Fibroblast of skin of back (primary cell): ENCODE measurements around the gene SREBF2.

Experiments
- DNase-seq: peaks from one replicate; pipeline ENCODE4 v3.0.0-alpha.2; 2013

Gene SREBF2

GRCh38 chr22:41880653-41881052 is 47.7 kb downstream of the SREBF2 start:
- no peak for DNase-seq

DNA sequence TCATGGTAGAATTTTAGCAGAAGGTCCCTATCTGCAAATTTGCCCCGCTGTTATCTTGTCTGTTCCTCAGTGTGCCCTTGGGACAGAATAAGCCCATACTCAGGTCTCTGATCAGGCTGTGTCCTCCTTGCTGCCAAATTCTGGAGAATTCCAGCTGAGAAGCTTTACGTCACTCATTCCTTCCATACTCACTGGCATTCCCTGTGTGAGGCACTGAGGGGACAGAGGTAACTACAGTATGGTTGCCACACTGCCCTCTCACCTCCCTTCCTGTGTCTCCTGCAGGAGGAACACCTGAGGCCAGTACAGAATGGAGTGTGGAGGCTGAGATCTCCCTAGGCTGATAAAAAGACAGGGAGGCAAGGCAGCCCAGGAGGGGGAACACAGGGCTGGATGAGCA is 50.5 kb downstream of the SREBF2 start:
- no peak for DNase-seq

GRCh38 chr22:41885116-41885515 is 52.2 kb downstream of the SREBF2 start:
- DNase-seq = no peak

- no peak for DNase-seq
These were observed 52.6 kb downstream of the SREBF2 start for GRCh38 chr22:41885516-41885915.

- DNase-seq = no peak
These were observed 55.8 kb downstream of the SREBF2 start for GRCh38 chr22:41888627-41889200.

DNA sequence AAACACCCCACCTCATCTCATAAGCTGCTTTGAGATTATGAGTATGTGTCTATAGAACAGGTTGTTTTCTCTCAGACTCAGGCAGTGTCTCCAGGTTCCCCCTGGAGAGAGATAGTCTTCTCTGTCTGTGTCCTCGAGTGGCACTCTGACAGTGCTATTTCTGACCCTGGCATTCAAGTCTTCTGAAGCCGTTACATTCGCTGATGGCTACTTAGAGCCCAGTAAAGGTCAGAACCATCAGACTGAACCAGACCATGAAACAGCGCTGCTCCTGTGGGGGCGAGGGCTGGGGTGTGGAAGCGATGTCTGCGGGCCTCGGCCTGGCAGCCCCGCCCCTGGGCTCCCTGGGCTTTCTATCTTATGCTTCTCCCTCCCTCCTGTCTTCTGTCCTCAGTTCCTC is 58.5 kb downstream of the SREBF2 start:
- no peak for DNase-seq

- DNase-seq = no peak
These were observed 59.8 kb downstream of the SREBF2 start for GRCh38 chr22:41892721-41893120.

- no peak for DNase-seq
These were observed 60.9 kb downstream of the SREBF2 start for GRCh38 chr22:41893591-41894375.

- DNase-seq = no peak
These were observed 65.7 kb downstream of the SREBF2 start for GRCh38 chr22:41898645-41899044.

DNA sequence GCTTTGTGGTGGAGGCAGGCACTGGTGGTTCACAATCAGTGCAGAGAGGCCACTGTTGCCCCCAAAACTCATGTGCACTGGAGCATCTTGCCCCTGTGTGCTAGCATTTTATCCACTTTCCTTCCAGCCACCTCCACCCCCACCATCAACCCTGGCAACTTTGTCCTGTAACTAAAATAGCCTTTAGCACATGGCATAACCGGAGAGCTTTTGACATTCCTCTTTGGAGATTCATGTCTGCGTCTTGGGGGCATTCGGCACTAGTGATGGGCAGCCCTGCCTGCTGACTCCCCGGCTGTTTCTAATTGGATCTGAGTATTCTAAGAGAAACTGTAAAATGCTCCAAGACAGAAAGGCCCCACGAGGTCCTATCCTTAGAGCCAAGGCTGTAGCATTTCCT is 66.2 kb downstream of the SREBF2 start:
- DNase-seq = no peak

- no peak for DNase-seq
These were observed 67.2 kb downstream of the SREBF2 start for GRCh38 chr22:41899992-41900651.

- no peak for DNase-seq
These were observed 67.9 kb downstream of the SREBF2 start for GRCh38 chr22:41900652-41901312.

GRCh38 chr22:41902016-41902415 is 69.1 kb downstream of the SREBF2 start:
- DNase-seq = no peak

DNA sequence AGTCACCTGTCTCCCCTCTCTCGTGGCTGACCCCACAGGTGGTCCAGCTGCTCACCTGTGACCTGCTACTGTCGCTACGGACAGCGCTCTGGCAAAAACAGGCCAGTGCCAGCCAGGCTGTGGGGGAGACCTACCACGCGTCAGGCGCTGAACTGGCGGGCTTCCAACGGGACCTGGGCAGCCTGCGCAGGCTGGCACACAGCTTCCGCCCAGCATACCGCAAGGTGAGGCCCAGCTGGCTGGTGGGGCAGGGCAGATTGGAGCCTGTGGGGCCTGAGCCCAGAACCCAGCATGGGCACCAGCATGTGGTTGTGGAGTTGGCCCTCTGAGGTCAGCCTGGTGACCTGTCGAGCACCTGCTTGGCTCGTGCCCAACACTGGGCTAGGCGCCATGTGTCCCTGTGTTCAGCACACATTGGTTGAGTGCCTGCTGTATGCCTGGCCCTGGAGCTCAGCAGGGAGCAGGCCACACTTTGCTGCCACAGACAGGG is 70.1 kb downstream of the SREBF2 start:
- DNase-seq = no peak

DNA sequence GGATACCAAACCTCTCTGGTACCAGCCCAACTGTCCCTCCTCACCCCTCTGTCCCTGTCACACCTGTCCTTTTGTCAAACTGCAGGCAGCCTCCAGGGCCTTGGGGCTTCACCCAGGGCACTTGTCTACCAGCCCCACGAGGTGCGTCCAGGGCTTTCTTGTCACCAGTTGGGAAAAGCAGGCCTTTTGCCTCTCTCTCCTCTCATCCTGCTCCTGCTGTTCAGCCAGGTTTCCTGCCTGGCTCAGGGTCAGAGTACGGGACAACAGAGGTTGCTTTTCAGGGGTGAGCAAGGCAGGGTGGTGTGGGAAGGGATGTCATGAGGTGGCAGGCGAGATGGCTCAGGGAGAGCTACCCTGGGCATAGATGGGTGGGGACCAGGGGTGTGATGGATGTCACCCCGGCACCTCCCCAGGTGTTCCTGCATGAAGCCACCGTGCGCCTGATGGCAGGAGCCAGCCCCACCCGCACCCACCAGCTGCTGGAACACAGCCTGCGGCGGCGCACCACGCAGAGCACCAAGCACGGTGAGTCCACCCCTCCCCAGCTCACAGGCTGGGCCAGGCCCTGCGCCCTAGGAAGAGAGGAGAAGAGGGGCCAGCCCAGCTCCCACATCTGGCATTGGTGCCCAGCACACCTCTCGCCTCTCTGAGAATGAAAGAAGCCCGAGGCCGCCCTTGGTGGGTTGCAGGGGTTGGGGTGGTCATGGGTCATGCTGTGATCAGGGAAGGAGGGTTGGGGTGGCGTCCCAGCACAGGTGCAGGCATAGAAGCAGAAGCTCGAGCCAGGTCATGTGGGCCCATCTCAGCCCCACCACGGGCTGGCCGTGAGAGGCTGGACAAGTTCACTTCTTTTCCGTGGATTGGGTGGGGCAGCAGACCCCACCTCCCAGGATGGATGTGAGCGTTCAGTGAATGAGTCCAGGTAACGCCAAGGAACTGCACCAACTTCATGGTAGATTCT is 71.8 kb downstream of the SREBF2 start:
- DNase-seq = no peak

GRCh38 chr22:41905411-41906202 is 72.7 kb downstream of the SREBF2 start:
- no peak for DNase-seq

DNA sequence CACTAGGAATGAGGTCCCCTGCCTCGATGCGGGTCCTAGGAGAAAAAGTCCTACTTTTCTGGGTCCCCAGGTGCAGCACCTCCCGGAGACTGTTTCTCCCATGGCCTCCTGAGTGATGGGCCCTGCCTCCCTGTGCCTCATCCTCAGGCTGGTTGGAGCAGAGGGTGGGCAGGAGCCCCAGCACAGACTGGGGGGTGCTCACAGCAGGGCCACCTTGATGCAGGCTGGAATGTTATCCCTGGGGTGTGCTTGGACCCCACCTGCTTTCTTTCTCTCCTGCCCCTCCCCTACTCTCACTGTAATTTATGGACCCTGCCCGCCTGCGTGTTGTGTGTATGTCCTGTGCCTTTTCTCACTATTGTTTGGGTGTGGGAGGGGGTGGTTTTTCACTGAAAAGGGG is 73.9 kb downstream of the SREBF2 start:
- DNase-seq = no peak

DNA sequence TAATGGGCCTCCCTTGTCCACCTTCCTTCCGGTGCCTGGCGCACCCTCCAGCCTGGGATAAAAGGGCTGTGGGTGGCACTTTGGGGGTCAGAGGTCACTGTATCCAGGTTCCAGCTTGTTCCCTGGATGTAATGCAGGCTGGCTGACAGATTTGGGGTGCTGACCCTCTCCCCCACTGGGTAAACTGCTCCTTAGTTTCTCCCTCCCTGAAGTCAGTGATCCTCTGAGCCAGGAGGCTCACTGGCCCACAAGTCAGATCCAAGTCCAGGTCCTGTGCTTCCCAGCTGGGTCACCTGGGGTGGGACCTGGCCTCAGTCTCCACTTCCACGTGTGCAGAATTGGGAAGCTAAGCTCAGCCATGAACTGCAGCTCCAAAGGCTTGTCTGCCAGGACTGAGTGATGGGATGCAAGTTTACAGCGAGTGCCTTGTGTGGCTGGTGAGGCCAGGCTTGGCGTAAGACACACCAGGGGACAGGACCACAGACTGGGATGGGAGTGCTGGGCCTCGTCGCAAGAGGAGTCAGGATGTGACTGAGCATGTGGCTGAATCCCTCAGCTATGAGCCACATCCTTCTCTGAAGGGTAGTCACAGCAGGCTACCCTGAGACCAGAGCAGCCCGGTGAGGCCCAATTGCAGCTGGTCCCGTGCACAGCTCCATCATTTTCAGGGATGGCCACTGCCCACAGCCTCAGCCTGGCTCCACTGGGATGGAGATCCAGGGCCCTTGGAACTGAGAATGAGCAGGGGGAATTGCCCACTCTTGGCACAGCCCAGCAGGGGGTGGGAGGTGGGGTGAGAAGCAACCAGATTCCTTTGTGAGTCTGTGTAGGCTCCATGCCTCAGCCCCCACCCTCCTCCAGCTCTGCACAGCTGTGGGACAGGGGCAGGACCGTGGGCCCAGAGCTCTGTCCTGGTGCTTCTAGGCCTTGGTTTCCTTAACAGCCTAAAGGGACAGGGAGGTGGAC is 74.8 kb downstream of the SREBF2 start:
- DNase-seq = peak; percentile 50

DNA sequence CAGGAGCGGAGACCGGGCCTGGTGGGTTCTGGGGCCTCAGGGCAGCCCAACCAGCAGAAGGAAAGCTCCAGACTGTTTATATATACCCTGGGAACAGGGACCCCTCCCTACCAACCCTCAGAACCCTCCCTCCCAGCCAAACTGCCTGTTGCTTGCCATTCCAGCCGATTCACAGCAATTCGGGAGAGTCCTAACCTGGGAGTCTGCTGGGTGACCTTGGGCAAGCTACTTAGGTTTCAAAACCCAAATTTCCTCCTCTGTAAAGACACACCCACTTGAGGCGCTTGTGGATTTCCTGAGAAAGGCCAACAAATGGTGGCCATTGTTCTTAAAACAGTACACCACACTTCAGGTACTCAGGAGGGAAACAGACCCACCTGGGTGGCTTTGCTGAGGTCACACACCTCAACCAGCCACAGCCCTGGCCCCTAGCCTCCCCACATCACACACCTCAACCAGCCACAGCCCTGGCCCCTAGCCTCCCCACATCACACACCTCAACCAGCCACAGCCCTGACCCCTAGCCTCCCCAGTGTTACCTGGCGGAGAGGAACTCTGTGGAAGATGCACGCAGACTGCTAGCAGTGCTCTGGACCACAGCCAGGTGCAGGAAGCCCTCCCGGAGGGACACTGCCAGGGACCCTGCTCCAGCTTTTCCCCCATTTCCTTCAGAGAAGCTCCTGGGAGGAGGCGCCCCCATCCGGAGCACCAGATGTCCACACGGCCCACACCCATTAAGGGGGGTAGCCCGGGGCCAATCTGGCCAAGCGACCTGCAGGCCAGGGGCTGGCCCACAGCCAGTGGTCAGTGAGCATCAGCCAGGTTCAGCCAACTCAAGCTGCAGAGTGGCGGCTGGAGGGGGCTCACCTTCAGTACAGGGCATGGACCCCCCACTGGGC is 75.8 kb downstream of the SREBF2 start:
- no peak for DNase-seq
